ENCODE measurements around the gene WDR7.

- TF ChIP-seq EZH2 (IDR thresholded peaks at IDR 0.05; ENCODE audit: borderline replicate concordance): no peak
- no peak for TF ChIP-seq CTCF (IDR thresholded peaks at IDR 0.05; ENCODE audit: poor library complexity)
Measured at GRCh38 chr18:56711708-56712445, 60.7 kb downstream of the WDR7 start.
